ENCODE data around the gene CDC7.

The CDC7 gene

GRCh38 chr1:91567583-91567982 lies 66.9 kb downstream of the CDC7 start:
- no peak for DNase-seq
- H3K9me3 ChIP-seq (ENCODE audit: severe bottlenecking), result no peaks in the 10 kb centered on the region
- H3K36me3 ChIP-seq, result no peaks in the 10 kb centered on the region
- no peaks in the 10 kb centered on the region for H3K27me3 ChIP-seq (ENCODE audit: insufficient read depth, low read depth, severe bottlenecking)
- TF ChIP-seq CTCF (IDR thresholded peaks at IDR 0.05; ENCODE audit: low read depth, low read length), result no peak
- H3K4me3 ChIP-seq (ENCODE audit: low read depth, low read length), result no peak overlapping the region
- H3K27ac ChIP-seq, result no peak overlapping the region

GRCh38 chr1:91568261-91568660 lies 67.6 kb downstream of the CDC7 start:
- Histone ChIP-seq H3K9me3 (ENCODE audit: severe bottlenecking) (no peaks in the 10 kb centered on the region), H3K27ac (no peak overlapping the region)
- TF ChIP-seq CTCF (IDR thresholded peaks at IDR 0.05; ENCODE audit: low read depth, low read length), result no peak

GRCh38 chr1:91569411-91570119 lies 68.9 kb downstream of the CDC7 start:
- Histone ChIP-seq H3K9me3 (ENCODE audit: severe bottlenecking) (no peaks in the 10 kb centered on the region), H3K4me3 (ENCODE audit: low read depth, low read length) (no peak overlapping the region), H3K27me3 (ENCODE audit: insufficient read depth, low read depth, severe bottlenecking) (no peaks in the 10 kb centered on the region), H3K27ac (no peak overlapping the region), H3K36me3 (no peaks in the 10 kb centered on the region)
- no peak for TF ChIP-seq CTCF (IDR thresholded peaks at IDR 0.05; ENCODE audit: low read depth, low read length)
- DNase-seq, result no peak

More at GRCh38 chr1:91568261-91568660, 67.6 kb downstream of the CDC7 start:
- Histone ChIP-seq H3K27me3 (ENCODE audit: insufficient read depth, low read depth, severe bottlenecking) (no peaks in the 10 kb centered on the region), H3K4me3 (ENCODE audit: low read depth, low read length) (no peak overlapping the region), H3K36me3 (no peaks in the 10 kb centered on the region)
- DNase-seq, result no peak

- no peak for DNase-seq
- H3K27ac ChIP-seq, result no peak overlapping the region
- no peak overlapping the region for H3K4me3 ChIP-seq (ENCODE audit: low read depth, low read length)
- no peak for TF ChIP-seq CTCF (IDR thresholded peaks at IDR 0.05; ENCODE audit: low read depth, low read length)
- H3K27me3 ChIP-seq (ENCODE audit: insufficient read depth, low read depth, severe bottlenecking), result no peaks in the 10 kb centered on the region
- no peaks in the 10 kb centered on the region for H3K36me3 ChIP-seq
- H3K9me3 ChIP-seq (ENCODE audit: severe bottlenecking), result no peaks in the 10 kb centered on the region
These were observed 69.4 kb downstream of the CDC7 start for GRCh38 chr1:91570120-91570448.

GRCh38 chr1:91572044-91572443 lies 71.4 kb downstream of the CDC7 start:
- no peak for TF ChIP-seq CTCF (IDR thresholded peaks at IDR 0.05; ENCODE audit: low read depth, low read length)
- Histone ChIP-seq H3K9me3 (ENCODE audit: severe bottlenecking) (no peaks in the 10 kb centered on the region), H3K27me3 (ENCODE audit: insufficient read depth, low read depth, severe bottlenecking) (no peaks in the 10 kb centered on the region), H3K36me3 (no peaks in the 10 kb centered on the region), H3K27ac (no peak overlapping the region), H3K4me3 (ENCODE audit: low read depth, low read length) (no peak overlapping the region)
- DNase-seq, result no peak

Measured in WERI-Rb-1 (cell line).